ENCODE data around the gene ARMC12. TPM values are rescaled to one million over a fixed set of nuclear protein-coding genes. Genes with fewer than 3 reads are reported as not detected.

Gene ARMC12
- total and polyA plus RNA-seq, 2 donors (not counting 3 experiments of a cell fraction or from before 2014, with no cell fraction given): 0.91 to 1.9 TPM

- no peak overlapping the region for H3K27ac ChIP-seq (ENCODE audit: insufficient read depth, low read depth, low read length)
- FAIRE-seq (no peak), DNase-seq (ENCODE audit: low read depth, low spot score) (no peak)
- CTCF ChIA-PET: interaction anchor here (1.4 kb wide), 1 partner anchor 19 kb away, joined by 3 read pairs; no protein-coding TSS in a partner anchor
- no TSS peak for BruUV-seq (replicated peaks)
- no peaks in the 10 kb centered on the region for H3K4me1 ChIP-seq (ENCODE audit: control insufficient read depth, extremely low read depth, insufficient read depth, low read length)
- intact Hi-C loops (cut with micrococcal nuclease): no loop called here
- H3K4me2 ChIP-seq (ENCODE audit: insufficient read depth, low read length): no peak overlapping the region
- POLR2A ChIA-PET: no interaction called here
- H3K9me1 ChIP-seq (replicated peaks; ENCODE audit: control insufficient read depth, extremely low read depth, insufficient read depth, low read length): no peaks in the 10 kb centered on the region
- no peaks in the 10 kb centered on the region for H4K20me1 ChIP-seq (replicated peaks; ENCODE audit: control insufficient read depth, extremely low read depth, insufficient read depth, low read length)
- no peaks in the 10 kb centered on the region for H3K36me3 ChIP-seq (ENCODE audit: control insufficient read depth in 2 of 2, extremely low read depth in 1 of 2, insufficient read depth in 2 of 2, low read length in 2 of 2)
- H2AFZ ChIP-seq (ENCODE audit: low read depth, low read length): no peak overlapping the region
- no peak overlapping the region for H3K4me3 ChIP-seq (replicated peaks in 1 of 3; ENCODE audit: insufficient read depth in 1 of 3, low read depth in 1 of 3, low read length in 3 of 3)
- H3K27me3 ChIP-seq (ENCODE audit: control insufficient read depth in 2 of 2, insufficient read depth in 2 of 2, low read length in 2 of 2): no peaks in the 10 kb centered on the region
- no peaks in the 10 kb centered on the region for H3K9me3 ChIP-seq (replicated peaks; ENCODE audit: control insufficient read depth, insufficient read depth, low read length)
- H3K79me2 ChIP-seq (ENCODE audit: control insufficient read depth, insufficient read depth, low read length): no peaks in the 10 kb centered on the region
- TF ChIP-seq POLR2AphosphoS5 (IDR thresholded peaks at IDR 0.05; ENCODE audit: insufficient read depth, low read depth, low read length) (no peak), JUN (IDR thresholded peaks at IDR 0.05; ENCODE audit: borderline replicate concordance, insufficient read depth, insufficient read length, low read depth) (no peak), EZH2 (IDR thresholded peaks at IDR 0.05; ENCODE audit: borderline replicate concordance, low read depth, low read length, severe bottlenecking) (no peak), FOS (IDR thresholded peaks at IDR 0.05; ENCODE audit: borderline replicate concordance, insufficient read depth, low read length) (no peak), MYC (IDR thresholded peaks at IDR 0.05; ENCODE audit: low read depth, low read length) (no peak), GATA2 (IDR thresholded peaks at IDR 0.05; ENCODE audit: insufficient read depth, insufficient read length, low read depth, low read length) (no peak), POLR2A (IDR thresholded peaks at IDR 0.05; ENCODE audit: low read depth, low read length) (no peak)
- TF ChIP-seq, protein P1, sequence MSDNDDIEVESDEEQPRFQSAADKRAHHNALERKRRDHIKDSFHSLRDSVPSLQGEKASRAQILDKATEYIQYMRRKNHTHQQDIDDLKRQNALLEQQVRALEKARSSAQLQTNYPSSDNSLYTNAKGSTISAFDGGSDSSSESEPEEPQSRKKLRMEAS (IDR thresholded peaks at IDR 0.05; ENCODE audit: insufficient read depth, insufficient read length): no peak
- TF ChIP-seq, protein P2, sequence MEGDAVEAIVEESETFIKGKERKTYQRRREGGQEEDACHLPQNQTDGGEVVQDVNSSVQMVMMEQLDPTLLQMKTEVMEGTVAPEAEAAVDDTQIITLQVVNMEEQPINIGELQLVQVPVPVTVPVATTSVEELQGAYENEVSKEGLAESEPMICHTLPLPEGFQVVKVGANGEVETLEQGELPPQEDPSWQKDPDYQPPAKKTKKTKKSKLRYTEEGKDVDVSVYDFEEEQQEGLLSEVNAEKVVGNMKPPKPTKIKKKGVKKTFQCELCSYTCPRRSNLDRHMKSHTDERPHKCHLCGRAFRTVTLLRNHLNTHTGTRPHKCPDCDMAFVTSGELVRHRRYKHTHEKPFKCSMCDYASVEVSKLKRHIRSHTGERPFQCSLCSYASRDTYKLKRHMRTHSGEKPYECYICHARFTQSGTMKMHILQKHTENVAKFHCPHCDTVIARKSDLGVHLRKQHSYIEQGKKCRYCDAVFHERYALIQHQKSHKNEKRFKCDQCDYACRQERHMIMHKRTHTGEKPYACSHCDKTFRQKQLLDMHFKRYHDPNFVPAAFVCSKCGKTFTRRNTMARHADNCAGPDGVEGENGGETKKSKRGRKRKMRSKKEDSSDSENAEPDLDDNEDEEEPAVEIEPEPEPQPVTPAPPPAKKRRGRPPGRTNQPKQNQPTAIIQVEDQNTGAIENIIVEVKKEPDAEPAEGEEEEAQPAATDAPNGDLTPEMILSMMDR (IDR thresholded peaks at IDR 0.05; ENCODE audit: extremely low read depth in 1 of 2, insufficient read depth in 1 of 2, low read depth in 1 of 2, low read length in 2 of 2): no peak
- no peak overlapping the region for H3K9ac ChIP-seq (replicated peaks; ENCODE audit: extremely low read depth, insufficient read depth, low read length)
- dilution Hi-C loops (cut with MboI; ENCODE audit: extremely low pct_ligation_motif_present, low sequenced_read_pairs): no loop called here
Measured at GRCh38 chr6:35698858-35699257, 38.0 kb upstream of the ARMC12 start.

All from endothelial cell of umbilical vein (primary cell).